HG03159 (cell line): ENCODE measurements around the gene SEMA7A.

Source experiments
- ATAC-seq: cut with Tn5 transposase; IDR thresholded peaks from one replicate; pipeline ENCODE4 v1.9.1; 2021; ENCODE audit warnings: mild to moderate bottlenecking, moderate library complexity; ENCODE audit not compliant: unreplicated experiment

The SEMA7A gene

DNA sequence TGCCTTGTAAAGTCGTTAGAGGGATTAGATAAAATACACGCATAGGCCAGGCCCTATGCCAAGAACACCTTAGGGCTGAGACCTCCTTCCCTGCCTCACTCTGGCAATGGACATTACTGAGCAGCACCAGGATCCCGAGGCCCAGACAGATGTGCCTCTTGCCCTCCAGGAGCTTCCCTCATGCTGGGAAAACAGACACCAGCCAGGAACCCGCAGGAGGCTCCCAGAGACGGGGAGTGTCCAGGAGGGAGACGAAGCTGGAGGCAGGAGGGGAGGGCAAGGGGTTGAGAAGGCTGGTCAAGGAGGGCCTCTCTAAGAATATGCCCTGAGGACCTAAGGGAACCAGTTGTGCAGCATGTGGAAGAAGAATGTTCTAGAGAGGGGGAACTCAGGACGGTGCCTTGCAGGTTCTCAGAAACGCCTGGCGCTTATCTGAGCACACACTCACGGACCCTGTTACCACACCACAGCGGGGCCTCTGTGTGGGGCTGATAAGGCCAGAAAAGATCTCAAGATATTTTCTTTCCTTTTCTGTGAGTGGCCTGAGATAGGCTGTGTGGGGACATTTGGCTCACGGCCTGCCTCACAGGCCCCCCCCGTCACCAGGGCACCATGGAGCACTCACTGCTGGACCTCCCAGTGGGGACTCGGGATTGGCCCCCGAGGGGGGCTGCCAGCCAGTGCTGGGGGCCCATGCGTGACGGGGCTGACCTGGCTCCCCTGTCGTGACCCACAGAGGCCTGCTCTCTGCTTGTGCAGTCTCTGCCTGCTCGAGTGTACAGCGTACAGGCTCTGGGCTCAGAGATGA, 44.3 kb downstream of the SEMA7A start:
- no peak for ATAC-seq

DNA sequence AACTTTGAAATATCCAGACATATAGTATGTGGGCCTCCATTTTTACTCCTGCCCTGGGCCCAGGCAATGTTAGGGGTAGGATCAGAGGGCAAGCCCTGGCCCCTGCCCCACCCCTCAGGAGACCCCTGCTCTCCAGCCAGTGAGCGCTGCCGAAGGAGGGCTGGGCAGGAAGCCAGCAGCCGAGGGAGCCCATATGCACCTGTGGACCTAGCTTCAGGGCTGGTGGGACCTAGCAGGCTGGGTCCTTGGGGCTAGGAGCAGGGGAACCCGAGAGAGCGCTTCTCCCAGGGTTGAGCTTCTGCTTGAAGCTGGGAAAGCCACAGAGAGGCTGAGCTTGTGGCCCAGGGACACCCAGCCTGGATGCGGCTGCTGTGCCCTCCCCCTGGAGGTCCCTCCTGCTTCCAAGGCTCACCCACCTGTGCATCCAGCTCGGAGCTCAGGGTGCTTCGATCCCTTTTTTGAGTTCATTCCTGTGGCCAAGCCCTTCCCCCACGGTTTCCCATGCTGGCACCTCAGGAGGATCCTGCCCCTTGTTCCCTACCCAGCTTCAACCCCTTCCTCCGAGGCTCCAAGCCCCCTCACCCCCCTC, 45.3 kb downstream of the SEMA7A start:
- ATAC-seq: no peak

DNA sequence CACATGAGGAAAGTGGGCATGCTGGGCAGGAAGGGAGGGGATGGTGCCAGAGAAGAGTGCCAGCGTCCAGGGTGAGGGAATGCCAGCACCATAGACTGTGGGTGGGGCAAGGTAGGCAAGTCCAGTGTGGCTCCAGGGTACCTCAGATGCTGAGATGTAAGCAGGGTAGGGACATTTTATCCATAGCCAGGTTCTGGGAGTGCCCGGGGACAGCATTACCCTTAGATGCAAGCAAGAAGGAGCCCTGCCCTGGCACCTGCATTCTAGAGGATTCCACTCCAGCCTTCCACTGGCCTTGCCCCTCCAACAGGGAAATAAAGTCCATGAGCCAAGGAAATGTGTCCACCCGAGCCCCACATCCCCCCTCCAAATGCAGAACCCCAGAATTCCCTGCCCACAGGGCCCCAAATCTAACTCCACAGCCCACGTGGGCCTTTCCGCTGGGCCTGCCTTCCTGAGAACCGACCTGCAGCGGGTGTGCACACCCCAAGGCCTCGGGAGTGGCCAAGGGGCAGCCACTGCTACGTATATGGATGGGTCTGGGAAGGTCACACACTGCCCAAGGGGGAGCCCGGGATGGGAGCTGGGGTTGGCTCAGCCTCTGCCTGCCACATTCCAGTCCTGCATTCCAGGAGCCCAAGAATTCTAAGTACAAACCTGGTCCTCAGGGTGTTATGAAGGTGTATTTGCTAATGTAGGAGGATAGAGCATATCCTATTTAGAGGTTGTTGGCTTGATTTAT, 46.0 kb downstream of the SEMA7A start:
- no peak for ATAC-seq

DNA sequence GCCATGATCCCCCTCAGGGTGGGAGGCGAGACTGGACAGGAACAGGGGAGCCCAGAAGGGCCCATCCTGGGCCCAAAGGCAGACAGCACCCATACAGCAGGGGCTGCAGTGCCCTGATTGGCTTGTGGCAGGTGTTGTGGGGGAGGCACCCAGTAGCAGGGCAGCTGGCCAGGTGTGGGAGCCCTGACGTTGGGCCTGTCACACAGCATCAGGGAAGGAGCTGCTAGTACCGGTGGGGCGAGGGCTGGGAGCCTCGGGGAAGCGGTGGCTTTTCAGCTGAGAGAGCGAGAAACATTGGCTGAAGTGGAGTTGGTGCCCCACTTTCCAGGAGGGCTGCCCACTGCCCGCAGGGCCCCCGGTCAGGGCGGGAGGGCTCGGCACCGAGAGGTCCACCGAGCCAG, 46.6 kb downstream of the SEMA7A start:
- ATAC-seq: no peak

DNA sequence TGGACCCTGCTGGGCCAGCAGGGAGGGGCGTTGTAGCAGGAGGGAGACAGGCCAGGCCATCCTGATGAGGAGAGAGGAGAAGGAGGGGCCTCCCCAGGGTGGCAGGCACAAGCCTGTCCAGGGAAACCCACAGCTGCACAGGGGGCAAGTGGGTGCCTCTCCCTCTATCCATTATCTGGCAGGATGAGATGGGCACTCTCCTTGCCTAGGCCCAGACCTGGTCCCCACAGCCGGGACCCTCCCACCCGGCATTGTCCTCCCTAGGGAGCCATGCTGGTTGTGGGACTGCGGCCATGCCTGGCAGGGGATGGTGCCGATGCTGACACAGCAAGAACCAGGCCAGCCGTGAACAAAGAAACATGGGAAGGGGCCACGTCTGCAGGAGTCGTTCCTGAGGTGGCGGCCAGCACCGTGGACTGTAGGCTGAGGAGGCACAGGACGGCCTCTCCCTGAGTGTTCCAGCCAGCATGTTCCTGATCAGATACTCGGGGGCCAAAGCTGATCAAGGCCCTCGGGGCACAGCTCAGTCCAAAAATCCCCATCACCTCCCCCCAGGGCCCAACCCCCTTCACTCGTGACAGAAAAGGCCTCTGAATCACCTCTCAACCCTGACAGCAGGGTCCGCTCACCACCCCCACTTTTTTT, 47.1 kb downstream of the SEMA7A start:
- no peak for ATAC-seq

DNA sequence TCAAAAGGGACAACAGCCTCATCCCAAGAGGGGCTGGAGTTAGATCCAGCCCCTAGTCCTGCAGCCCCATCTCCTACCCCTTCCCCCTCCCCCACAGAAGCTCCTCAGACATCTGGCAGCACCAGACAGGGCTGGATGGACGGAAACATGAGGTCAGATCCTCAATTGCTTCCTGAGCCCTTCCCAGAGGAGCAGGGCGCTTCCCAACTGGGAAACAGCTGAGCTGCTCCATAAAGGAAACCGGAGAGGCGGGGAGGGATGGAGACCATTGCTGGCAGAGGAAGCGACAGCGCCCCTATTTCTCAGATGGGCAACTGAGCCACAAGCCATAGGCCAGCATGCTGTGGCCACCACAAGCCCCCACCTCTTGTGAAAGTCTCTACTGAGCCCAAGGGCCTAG, 48.0 kb downstream of the SEMA7A start:
- no peak for ATAC-seq

DNA sequence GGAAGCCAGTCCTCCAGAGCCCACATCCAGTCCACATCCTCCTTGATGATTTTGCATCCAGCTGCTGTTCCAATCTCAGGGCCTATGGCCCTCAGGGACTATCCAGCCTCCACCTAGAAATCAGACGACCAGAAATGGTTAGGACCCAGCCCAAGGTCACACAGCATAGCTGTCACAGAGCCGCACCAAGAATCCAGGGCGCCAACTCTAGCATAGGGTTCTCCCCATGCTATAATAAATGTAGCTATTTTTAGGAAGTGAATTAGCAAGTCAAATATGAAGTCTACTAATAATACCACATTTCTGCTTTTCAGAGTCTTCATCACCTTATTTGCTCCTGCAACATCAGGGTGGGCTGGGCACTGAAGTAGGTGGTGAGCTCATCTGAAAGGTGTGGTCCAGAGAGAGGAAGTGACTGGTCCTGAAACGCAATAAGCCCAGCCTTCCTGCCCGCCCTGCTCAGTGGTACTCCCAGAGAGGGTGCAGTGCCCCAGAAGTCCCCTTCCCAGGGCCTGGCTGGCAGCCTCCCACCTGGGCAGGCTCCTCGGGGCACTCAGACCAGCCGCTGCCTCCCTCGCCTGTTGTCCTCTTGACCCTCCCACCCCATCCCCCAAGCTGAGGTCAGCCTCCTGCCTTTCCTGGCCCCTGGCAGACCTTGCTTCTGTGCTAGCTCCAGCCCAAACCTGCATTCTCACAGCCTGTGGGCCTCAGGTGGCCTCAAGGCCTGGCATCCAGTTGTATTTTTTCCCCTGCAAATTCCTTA, 48.7 kb downstream of the SEMA7A start:
- peak; percentile 54 for ATAC-seq

DNA sequence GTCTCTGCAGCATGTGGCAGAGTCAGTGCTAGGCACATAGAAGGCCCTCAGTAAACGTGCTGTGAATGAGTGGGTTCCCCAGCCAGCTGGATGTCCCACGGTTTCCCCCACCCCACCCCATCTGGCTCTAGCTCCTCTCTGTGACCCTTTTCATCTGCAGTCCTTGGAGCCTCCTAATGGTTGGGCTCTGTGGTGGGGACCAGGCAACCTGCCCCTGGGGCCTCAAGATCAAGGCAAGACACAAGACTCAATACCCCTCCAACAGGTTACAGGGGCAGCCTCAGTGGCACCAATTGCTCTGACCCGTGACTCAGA, 49.2 kb downstream of the SEMA7A start:
- no peak for ATAC-seq

DNA sequence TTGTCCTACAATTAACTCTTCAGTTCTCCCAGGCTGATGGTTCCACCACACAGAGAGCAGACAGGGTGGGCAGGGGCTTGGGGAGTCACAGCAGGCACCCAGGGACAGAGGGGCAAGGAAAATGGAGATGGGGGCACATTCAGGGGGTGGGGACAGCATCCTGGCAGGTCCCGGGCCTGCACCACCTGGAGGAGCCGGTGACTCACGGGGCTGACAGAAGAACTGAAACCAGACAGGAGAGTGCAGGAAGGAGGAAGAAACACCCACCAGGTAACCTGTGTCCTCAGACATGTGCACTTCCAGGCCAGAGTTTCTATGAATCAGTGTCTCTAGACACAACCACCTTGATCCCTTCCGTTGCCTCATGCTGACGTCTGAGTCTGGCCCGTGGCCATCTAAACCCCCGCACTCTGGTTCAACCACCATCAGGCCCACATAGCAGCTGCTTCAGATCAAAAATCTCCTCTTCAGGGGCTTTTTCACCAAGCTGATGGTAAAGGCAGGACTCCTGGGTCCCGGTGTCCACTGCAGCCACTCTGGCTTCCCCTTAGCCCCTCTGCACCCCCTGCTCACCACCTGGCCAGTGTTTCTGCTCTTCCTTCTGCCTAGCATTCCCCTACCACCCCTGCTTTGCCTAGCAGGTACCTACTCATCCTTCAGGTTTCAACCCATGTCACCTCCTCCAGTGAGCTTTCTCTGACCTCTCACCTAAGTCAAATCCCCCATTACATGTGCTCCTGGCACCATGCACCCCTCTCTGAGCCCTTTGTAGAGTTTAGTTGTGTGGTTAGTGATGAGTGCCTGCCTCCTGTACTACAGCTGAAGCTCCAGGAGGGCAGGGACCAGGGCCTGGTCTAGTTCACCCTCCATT, 49.8 kb downstream of the SEMA7A start:
- ATAC-seq: peak; percentile 50

DNA sequence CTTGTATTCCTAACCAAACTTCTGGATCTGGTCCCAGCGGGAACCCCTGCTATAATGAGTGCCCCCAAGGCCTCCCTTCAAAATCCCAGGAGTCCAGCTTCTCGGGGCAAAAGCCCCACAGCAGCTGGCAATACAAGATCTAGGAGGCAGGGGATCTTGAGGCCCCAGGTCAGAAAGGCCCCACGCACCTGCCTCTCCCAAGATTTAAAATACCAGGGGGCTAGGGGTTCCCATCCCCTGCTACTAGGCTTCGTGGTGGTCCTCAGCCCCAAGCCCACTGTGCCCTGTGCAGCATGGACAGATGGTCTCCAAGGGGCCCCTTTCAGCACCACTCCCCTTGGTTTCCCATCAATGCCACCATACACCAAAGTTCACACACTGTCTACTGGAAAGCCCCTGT, 50.5 kb downstream of the SEMA7A start:
- ATAC-seq: peak; percentile 0

DNA sequence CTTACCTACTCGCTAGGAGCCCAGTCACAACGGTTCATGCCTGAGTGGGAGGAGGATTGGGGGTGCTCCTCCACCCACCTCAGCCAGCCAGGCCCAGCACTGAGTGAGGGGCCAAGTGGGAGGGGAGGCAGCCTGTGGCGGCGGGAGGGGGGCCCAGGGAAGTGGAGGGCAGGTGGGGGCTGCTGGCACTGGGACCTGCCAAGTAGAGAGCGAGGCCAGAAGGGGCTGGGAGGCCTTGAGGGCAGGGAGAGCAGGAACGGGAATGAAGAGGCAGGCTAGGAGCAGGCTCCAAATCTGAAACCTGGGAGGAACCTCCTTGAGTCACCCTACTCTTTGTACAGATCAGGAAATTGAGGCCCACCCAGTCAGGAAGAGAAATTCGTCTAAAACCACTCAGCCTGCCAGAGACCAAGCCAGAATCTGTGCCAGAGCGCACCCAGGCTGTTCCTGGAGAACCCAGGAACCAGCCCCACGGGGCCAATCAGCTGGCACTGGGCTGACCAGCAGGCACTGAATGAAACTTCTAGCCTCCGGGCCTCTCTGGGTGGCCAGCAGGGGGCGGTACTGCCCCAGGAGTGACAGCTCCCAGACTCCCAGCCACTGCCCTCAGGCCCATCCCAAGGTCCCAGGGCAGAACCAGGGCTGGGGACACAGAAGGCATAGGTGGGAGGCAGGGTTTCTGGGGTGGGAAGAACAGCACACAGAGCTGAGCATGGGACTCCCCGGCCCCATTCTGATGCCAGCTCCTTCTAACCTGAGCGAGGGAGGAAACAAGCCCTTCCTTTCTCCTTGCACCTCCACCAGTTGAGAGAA, 51.5 kb downstream of the SEMA7A start:
- ATAC-seq: peak; percentile 29

DNA sequence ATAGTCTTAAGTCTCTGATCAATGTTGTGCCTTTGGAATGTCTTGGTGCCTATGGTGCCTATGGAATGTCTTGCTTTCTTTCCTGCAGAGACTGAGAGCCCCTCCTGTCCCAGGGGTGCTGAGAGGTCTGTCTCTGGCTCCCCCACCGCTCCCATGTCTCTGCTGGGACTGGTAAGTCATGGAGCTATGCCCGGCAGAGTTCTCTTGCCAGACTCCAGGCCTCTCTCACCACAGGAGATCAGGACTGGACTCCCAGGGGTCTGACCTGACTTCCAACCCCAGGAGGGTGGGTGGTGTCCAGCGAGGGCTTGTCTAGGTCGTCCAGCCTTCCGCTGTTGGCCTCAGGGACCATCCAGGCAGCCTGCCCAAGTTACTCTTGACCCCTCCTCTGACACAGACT, 52.3 kb downstream of the SEMA7A start:
- no peak for ATAC-seq

DNA sequence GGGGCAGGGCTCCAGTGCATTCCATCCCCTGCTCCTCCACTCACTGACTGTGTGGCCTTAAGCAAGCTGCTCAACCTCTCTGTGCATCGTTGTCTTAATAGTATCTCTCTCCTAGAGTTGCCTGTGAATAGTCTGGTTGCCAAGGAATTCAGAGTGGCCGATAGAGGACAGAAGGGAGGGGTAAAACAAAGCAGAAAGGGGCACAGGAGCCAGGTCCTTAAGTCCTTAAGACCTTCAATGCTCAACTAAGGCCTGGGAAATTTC, 52.6 kb downstream of the SEMA7A start:
- no peak for ATAC-seq

DNA sequence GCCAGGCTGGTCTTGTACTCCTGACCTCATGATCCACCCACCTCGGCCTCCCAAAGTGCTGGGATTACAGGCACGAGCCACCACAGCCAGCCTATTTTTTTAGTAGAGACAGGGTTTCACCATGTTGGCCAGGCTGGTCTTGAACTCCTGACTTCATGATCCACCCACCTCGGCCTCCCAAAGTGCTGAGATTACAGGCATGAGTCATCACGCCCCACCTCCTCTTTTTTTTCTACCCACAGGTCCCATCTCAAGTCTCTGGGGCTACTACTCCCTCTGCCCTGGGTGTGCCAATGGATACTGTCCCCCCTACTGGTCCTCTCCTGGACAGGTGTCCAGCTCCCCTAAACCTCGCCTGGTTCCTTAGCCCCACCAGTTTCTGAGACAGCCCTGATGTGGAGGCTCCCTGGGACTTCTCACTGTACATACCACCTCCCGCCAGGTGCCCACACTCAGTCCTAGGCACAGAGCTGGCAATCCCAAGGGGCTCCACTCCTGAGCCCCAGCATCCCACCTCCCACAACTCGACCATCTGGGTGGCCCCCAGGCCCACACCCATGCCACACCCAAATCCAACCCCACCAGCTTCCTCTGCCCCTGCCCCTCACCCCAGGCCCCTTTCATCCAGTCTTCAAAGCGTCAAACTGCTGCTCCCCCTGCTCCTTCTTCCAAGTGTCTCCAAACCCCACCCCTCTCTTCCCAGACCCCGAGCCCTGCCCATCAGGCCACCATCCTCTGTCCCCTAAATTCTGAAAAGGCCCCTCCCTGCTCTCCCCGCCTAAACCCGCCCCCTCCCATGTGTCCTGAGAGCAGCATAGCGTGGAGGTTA, 53.2 kb downstream of the SEMA7A start:
- no peak for ATAC-seq

DNA sequence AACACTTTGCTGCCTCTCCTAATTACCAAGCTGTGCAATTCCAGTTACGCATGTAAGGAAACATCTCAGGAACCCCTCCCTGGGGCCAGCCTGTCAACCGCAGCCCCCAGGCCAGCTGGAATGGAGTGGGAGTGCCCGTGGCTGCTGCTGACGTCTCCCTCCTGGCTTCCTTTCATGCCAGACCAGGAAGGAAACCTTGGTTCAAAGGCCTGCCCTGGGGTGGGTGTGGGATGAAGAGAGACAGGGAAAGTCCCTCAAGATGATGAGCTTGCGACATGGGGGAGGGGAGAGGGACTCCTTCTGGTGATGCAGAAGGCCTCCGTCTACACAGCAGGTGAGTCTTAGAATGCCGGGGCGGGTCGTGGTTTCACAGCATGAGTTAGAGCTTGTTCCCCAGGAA, 54.9 kb downstream of the SEMA7A start:
- ATAC-seq: no peak

DNA sequence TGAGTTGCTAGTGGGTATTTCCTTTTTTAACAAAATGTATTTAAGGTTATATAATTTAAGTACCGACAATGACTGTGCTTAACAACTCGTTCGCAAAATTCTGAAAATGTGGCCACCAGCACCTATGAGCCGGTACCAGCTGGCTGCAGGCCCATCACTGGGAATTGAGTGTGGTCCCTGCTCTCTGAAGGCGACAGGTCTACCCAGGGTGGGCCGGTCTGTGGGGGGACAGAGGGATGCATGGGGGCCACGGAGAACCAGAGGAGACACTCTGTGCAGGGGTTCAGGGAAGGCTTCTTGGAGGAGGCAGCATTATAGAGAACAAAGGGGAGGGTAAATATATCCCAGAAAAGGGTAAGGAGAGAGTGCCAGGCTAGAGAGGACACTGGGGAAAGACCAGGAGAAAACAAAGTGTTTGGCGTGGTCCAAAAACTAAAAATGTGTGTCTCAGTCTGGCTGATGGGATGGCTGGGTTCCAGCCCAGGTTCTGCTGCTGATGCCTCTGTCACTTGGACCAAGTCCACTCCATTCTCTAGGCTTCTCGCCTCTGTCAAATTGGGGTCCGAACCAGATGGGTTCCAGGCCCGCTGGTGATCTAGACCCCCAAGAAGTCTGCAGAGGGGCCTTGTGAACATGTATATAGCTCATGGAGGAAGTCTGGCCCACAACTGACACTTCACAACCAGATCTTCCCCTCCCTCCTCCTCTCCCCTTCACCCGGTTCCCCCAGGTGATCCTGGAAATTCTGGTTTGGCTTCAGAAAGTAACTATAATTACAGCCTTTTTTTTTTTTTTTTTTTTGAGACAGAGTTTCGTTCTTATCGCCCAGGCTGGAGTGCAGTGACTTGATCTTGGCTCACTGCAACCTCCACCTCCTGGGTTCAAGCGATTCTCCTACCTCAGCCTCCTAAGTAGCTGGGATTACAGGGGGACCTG, 55.7 kb downstream of the SEMA7A start:
- no peak for ATAC-seq

DNA sequence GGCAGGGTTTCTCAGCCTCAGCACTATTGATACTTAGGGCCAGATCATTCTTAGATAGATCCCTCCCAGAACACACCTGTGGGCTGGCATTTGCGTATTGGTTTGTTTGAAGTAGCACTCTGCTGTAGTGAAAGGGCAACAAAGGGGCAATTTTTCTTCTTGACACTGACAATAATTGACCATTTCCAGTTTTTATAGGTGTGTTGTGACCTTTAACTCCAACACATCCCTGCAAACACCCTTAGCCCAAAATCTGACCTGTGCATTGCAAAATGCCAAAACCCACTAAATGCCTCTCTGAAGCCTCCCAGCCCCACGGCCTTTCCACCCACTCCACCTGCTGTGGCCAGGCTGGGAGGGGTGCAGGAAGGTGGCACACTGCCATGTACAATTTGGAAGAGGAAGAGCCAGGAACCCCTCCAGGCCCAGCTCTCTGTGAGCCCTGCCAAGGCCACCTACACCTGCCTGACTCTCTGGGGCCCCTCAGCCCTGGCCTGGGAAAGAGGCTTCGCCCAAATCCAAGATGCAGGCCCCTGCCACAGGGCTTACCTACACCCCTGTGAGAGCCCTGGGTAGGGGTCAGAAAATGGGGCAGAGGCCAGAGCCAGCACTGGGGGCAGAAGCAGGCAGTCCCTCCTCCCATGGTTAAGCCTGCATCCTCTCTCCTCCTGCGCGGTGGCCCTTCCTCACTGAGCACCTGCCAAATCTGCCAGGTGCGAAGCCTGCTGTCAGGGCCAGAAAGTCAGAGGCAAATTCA, 56.8 kb downstream of the SEMA7A start:
- ATAC-seq: no peak
